ENCODE results near the gene UCP2. TPM values are rescaled to one million over a fixed set of nuclear protein-coding genes. Genes with fewer than 3 reads are reported as not detected.

UCP2 gene
- total RNA-seq, 1 donor from 2014 or later: 51.3 TPM

DNA sequence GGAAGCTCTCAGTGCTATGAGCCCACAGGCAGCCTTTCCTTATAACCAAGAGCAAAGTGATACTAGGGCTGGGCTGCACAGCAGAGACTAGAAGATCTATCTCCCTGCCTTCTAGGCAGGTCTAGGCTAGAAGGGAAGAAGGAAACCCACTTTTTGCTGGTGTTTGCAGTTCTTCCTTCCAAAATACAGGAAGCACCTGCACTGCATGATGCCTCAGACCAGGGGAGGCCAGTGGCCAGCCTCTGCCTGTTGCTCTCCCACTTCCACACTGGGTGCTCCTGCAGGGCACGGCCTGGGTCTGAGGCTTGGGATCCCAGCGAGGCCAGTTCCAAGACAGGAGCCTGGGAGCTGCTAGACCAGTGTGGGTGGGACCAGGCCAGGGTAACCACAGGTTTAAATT is 32.2 kb upstream of the UCP2 start:
- no peak overlapping the region for H3K4me3 ChIP-seq
- intact Hi-C loops (cut with DNase I): no loop called here
- no peak overlapping the region for H3K27ac ChIP-seq
- peaks cover 14% of the 10 kb centered on the region for H3K4me1 ChIP-seq
- no peaks in the 10 kb centered on the region for H3K9me3 ChIP-seq
- no peaks in the 10 kb centered on the region for H3K27me3 ChIP-seq
- DNase-seq (ENCODE audit: extremely low spot score in 2 of 2): no peak
- TF ChIP-seq POLR2AphosphoS5 (IDR thresholded peaks at IDR 0.05; ENCODE audit: insufficient read depth in 1 of 2, low read depth in 1 of 2): no peak
- TF ChIP-seq, protein P1, sequence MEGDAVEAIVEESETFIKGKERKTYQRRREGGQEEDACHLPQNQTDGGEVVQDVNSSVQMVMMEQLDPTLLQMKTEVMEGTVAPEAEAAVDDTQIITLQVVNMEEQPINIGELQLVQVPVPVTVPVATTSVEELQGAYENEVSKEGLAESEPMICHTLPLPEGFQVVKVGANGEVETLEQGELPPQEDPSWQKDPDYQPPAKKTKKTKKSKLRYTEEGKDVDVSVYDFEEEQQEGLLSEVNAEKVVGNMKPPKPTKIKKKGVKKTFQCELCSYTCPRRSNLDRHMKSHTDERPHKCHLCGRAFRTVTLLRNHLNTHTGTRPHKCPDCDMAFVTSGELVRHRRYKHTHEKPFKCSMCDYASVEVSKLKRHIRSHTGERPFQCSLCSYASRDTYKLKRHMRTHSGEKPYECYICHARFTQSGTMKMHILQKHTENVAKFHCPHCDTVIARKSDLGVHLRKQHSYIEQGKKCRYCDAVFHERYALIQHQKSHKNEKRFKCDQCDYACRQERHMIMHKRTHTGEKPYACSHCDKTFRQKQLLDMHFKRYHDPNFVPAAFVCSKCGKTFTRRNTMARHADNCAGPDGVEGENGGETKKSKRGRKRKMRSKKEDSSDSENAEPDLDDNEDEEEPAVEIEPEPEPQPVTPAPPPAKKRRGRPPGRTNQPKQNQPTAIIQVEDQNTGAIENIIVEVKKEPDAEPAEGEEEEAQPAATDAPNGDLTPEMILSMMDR (IDR thresholded peaks at IDR 0.05): no peak
- no peak for TF ChIP-seq POLR2A (IDR thresholded peaks at IDR 0.05)
- no peaks in the 10 kb centered on the region for H3K36me3 ChIP-seq

DNA sequence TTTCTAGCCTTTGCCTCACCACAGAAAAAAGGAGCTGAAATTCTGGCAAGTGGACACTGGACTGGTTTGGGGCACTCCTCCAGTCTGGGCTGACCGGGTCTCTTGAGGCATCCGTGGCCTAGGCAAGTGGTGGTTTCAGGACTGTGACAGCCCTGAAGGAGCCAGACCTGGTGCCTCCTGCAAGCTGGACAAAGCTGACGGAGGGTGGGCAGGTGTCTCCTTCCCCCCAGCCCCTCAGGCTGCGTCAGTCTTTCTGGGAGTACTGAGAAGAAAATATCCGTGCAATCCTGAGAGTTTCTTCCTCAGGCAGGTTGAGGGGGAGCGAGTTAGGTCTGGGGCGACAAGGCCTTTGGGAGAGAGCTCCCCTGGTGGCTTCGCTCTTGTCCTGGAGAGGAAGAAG is 30.5 kb upstream of the UCP2 start:
- Histone ChIP-seq H3K4me1 (peaks cover under 1% of the 10 kb centered on the region), H3K27ac (no peak overlapping the region), H3K36me3 (no peaks in the 10 kb centered on the region), H3K9me3 (no peaks in the 10 kb centered on the region), H3K4me3 (no peak overlapping the region), H3K27me3 (no peaks in the 10 kb centered on the region)
- intact Hi-C loops (cut with DNase I): no loop called here
- no peak for DNase-seq (ENCODE audit: extremely low spot score in 2 of 2)
- TF ChIP-seq POLR2AphosphoS5 (IDR thresholded peaks at IDR 0.05; ENCODE audit: insufficient read depth in 1 of 2, low read depth in 1 of 2) (no peak), POLR2A (IDR thresholded peaks at IDR 0.05) (no peak)
- TF ChIP-seq, protein P1 (IDR thresholded peaks at IDR 0.05): no peak

DNA sequence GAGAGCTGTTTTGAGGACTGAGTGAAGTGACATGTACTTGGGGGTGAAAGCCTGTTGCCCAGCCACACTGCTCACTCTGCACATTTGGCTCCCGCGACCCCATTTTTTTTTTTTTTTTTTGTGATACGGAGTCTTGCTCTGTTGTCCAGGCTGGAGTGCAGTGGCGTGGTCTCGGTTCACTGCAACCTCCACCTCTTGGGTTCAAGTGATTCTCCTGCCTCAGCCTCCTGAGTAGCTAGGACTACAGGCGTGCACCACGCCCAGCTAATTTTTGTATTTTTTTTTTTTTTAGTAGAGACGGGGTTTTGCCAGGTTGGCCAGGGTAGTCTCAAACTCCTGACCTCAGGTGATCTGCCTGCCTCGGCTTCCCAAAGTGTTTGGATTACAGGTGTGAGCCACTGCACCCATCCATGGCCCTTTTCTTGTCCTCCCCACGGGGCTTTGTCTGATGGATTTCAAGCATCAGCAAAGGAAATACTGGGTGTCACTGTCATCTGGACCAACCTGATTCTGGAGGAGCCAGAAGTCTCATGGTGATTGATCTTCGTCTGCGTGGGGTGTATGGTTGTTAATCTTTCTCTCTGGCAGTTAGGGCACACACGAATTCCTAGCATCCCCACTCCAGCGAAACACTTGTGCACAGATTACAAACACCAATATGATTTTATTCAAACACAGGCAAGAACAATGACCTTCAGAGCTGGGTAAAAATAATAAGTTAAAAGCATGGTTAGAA is 29.6 kb upstream of the UCP2 start:
- H3K27me3 ChIP-seq: no peaks in the 10 kb centered on the region
- no peaks in the 10 kb centered on the region for H3K4me1 ChIP-seq
- no peaks in the 10 kb centered on the region for H3K9me3 ChIP-seq
- DNase-seq (ENCODE audit: extremely low spot score in 2 of 2): no peak
- intact Hi-C loops (cut with DNase I): no loop called here
- H3K36me3 ChIP-seq: no peaks in the 10 kb centered on the region
- no peak overlapping the region for H3K4me3 ChIP-seq
- H3K27ac ChIP-seq: no peak overlapping the region
- TF ChIP-seq, protein P1 (IDR thresholded peaks at IDR 0.05): no peak
- TF ChIP-seq POLR2A (IDR thresholded peaks at IDR 0.05) (no peak), POLR2AphosphoS5 (IDR thresholded peaks at IDR 0.05; ENCODE audit: insufficient read depth in 1 of 2, low read depth in 1 of 2) (no peak)

DNA sequence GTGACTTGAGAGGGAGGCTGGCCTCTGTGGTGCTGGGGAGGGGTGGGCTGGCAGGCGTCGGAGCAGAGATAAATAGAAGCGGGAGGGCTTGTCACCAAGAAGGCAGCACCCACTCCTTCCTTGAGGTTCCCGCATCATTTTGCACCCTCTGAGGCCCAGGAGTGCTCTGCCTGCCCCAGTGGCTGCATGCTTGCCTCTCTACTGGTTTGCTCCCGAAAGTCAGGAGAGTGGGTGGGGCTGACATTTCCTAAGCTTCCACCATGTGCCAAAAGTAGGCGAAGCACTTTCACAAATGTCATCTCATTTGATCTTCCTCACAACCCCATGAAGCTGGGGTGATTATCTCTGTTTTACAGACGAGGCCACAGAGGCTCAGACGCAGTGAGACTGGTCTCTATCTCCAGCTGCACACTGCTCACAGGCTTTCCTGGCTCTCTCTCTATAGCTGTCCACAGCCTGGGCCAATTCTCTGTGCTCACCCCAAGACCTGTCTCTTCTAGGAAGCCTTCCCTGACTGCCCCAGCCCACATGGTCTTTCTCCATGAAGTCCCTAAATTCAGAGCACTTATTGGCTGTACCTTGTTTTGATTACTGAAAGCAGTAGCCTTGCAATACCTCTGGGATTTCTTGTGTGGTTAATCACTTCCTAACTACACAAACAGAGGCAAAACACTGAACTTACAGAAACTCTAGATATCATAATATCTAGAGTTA is 28.9 kb upstream of the UCP2 start:
- H3K9me3 ChIP-seq: no peaks in the 10 kb centered on the region
- H3K4me3 ChIP-seq: no peak overlapping the region
- TF ChIP-seq POLR2AphosphoS5 (IDR thresholded peaks at IDR 0.05; ENCODE audit: insufficient read depth in 1 of 2, low read depth in 1 of 2) (no peak), POLR2A (IDR thresholded peaks at IDR 0.05) (no peak)
- TF ChIP-seq, protein P1 (IDR thresholded peaks at IDR 0.05): no peak
- DNase-seq (ENCODE audit: extremely low spot score in 2 of 2): no peak
- H3K27me3 ChIP-seq: no peaks in the 10 kb centered on the region
- no peaks in the 10 kb centered on the region for H3K36me3 ChIP-seq
- H3K27ac ChIP-seq: no peak overlapping the region
- intact Hi-C loops (cut with DNase I): no loop called here
- no peaks in the 10 kb centered on the region for H3K4me1 ChIP-seq
